Measurements from ENCODE around the gene SLC25A13.

GRCh38 chr7:96199421-96199820 is 122.5 kb downstream of the SLC25A13 start:
- no peak for TF ChIP-seq POLR2A (IDR thresholded peaks at IDR 0.05; ENCODE audit: extremely low read depth, insufficient read length)
- TF ChIP-seq CTCF (IDR thresholded peaks at IDR 0.05; ENCODE audit: low read depth, low read length), result no peak
- TF ChIP-seq MAX (IDR thresholded peaks at IDR 0.05; ENCODE audit: low read depth, low read length), result no peak
- TF ChIP-seq MYC (IDR thresholded peaks at IDR 0.05; ENCODE audit: low read depth, low read length), result no peak
